Measurements from ENCODE around the gene FUT7. TPM values are rescaled to one million over a fixed set of nuclear protein-coding genes. Genes with fewer than 3 reads are reported as not detected.
"Not testable (repeated sequence)": the region's sequence is repeated elsewhere in the genome, so short reads cannot be mapped to it uniquely, and the experiment has no call there.

The FUT7 gene
- total RNA-seq, 4 donors from 2014 or later: 0.20 TPM; not detected in 3

GRCh38 chr9:137035937-137036336, 4.0 kb upstream of the FUT7 start:
- peaks cover 16% of the 10 kb centered on the region for H3K27me3 ChIP-seq
- H3K4me3 ChIP-seq: no peak overlapping the region
- no peak overlapping the region for H3K27ac ChIP-seq
- WGBS, 2 donors (ENCODE audit: low coverage in 1 of 2): 60% methylated on average over 1 of the region's 8 CpGs; no CpG with 5 or more reads in 1 of the 2 donors
- TF ChIP-seq POLR2A (IDR thresholded peaks at IDR 0.05) (no peak), POLR2AphosphoS5 (IDR thresholded peaks at IDR 0.05) (no peak), EP300 (IDR thresholded peaks at IDR 0.05) (no peak)
- TF ChIP-seq, protein P1, sequence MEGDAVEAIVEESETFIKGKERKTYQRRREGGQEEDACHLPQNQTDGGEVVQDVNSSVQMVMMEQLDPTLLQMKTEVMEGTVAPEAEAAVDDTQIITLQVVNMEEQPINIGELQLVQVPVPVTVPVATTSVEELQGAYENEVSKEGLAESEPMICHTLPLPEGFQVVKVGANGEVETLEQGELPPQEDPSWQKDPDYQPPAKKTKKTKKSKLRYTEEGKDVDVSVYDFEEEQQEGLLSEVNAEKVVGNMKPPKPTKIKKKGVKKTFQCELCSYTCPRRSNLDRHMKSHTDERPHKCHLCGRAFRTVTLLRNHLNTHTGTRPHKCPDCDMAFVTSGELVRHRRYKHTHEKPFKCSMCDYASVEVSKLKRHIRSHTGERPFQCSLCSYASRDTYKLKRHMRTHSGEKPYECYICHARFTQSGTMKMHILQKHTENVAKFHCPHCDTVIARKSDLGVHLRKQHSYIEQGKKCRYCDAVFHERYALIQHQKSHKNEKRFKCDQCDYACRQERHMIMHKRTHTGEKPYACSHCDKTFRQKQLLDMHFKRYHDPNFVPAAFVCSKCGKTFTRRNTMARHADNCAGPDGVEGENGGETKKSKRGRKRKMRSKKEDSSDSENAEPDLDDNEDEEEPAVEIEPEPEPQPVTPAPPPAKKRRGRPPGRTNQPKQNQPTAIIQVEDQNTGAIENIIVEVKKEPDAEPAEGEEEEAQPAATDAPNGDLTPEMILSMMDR (IDR thresholded peaks at IDR 0.05): no peak
- no peaks in the 10 kb centered on the region for H3K9me3 ChIP-seq
- H3K36me3 ChIP-seq: peaks cover 0 to 39% of the 10 kb centered on the region in 2 donors
- ATAC-seq: no peak
- peaks cover 0 to 18% (median 13%) of the 10 kb centered on the region in 3 donors for H3K4me1 ChIP-seq

- 0% methylated on average over 1 of the region's 9 CpGs; no CpG with 5 or more reads in 1 of the 2 donors for WGBS, 2 donors (ENCODE audit: low coverage in 1 of 2)
- no peak for ATAC-seq
- Histone ChIP-seq H3K36me3 (peaks cover 0 to 34% of the 10 kb centered on the region in 2 donors), H3K27me3 (peaks cover 16% of the 10 kb centered on the region), H3K4me1 (peaks cover 0 to 18% (median 13%) of the 10 kb centered on the region in 3 donors), H3K27ac (no peak overlapping the region), H3K9me3 (no peaks in the 10 kb centered on the region), H3K4me3 (no peak overlapping the region)
- TF ChIP-seq, protein P1 (IDR thresholded peaks at IDR 0.05): no peak
- no peak for TF ChIP-seq POLR2A (IDR thresholded peaks at IDR 0.05)
- TF ChIP-seq POLR2AphosphoS5 (IDR thresholded peaks at IDR 0.05): no peak
- no peak for TF ChIP-seq EP300 (IDR thresholded peaks at IDR 0.05)
These were observed 3.6 kb upstream of the FUT7 start for GRCh38 chr9:137035507-137035834.

GRCh38 chr9:137034709-137035506, 3.0 kb upstream of the FUT7 start:
- H3K4me1 ChIP-seq: peaks cover 0 to 18% (median 13%) of the 10 kb centered on the region in 3 donors
- H3K27ac ChIP-seq: peak overlapping the region in 1 of 4 donors; percentile 17
- H3K36me3 ChIP-seq: peaks cover 0 to 28% of the 10 kb centered on the region in 2 donors
- no peaks in the 10 kb centered on the region for H3K9me3 ChIP-seq
- H3K27me3 ChIP-seq: peaks cover 16% of the 10 kb centered on the region
- no peak overlapping the region for H3K4me3 ChIP-seq
- TF ChIP-seq POLR2AphosphoS5 (IDR thresholded peaks at IDR 0.05): peak; percentile 6
- TF ChIP-seq, protein P1 (IDR thresholded peaks at IDR 0.05): peak in 3 of 4 experiments; percentile 86 to 93 (median 86)
- TF ChIP-seq EP300 (IDR thresholded peaks at IDR 0.05): no peak
- ATAC-seq: peak; percentile 77
- WGBS, 2 donors (ENCODE audit: low coverage in 1 of 2): 0% methylated on average over 3 of the region's 24 CpGs; no CpG with 5 or more reads in 1 of the 2 donors

- no peak for ATAC-seq
- H3K4me3 ChIP-seq: peak overlapping the region in 1 of 2 donors; percentile 26
- no CpG with 5 or more reads among the region's 15 CpGs for WGBS, 2 donors (ENCODE audit: low coverage in 1 of 2)
- TF ChIP-seq EP300 (IDR thresholded peaks at IDR 0.05) (no peak), POLR2AphosphoS5 (IDR thresholded peaks at IDR 0.05) (no peak), POLR2A (IDR thresholded peaks at IDR 0.05) (no peak)
- TF ChIP-seq, protein P1 (IDR thresholded peaks at IDR 0.05): no peak
- H3K9me3 ChIP-seq: no peaks in the 10 kb centered on the region
- peaks cover 0 to 21% of the 10 kb centered on the region in 2 donors for H3K36me3 ChIP-seq
- H3K27me3 ChIP-seq: peaks cover 16% of the 10 kb centered on the region
- peaks cover 0 to 25% (median 17%) of the 10 kb centered on the region in 3 donors for H3K4me1 ChIP-seq
- peak overlapping the region in 1 of 4 donors; percentile 17 for H3K27ac ChIP-seq
These were observed 2.3 kb upstream of the FUT7 start for GRCh38 chr9:137034039-137034708.

DNA sequence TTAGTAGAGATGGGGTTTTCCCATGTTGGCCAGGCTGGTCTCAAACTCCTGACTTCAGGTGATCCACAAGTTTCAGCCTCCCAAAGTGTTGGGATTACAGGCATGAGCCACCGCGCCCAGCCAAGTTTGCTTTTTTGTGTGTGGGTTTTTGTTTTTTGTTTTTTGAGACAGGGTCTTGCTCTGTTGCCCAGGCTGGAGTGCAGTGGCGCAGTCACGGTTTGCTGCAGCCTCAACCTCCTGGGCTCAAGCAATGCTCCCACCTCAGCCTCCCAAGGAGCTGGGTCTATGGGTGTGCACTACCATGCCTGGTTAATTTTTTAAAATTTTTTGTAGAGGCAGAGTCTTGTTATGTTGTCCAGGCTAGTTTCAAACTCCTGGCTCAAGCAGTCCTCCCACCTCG, 1.6 kb upstream of the FUT7 start:
- Histone ChIP-seq H3K4me1 (peaks cover 0 to 32% (median 24%) of the 10 kb centered on the region in 3 donors), H3K36me3 (peaks cover 0 to 14% of the 10 kb centered on the region in 2 donors), H3K4me3 (peak overlapping the region in 1 of 2 donors; percentile 26), H3K27me3 (peaks cover 16% of the 10 kb centered on the region)
- 83 to 84% methylated on average over 1 to 4 of the region's 5 CpGs for WGBS, 2 donors (ENCODE audit: low coverage in 1 of 2)
- H3K9me3 ChIP-seq, ATAC-seq, H3K27ac ChIP-seq: not testable (repeated sequence)
